HG03575 (cell line): ENCODE measurements around the gene IFNA14.
A peak's percentile ranks its signal among the peaks of the same experiment; 100 is the strongest.

Experiments used
- ATAC-seq: cut with Tn5 transposase; IDR thresholded peaks from one replicate; pipeline ENCODE4 v1.9.1; 2021; ENCODE audit not compliant: unreplicated experiment, insufficient number of reproducible peaks, low FRiP score; ENCODE audit errors: extremely low read depth

The IFNA14 gene

GRCh38 chr9:21239911-21240310, at the start of gene IFNA14:
TSS of gene IFNA14 (minus strand) at chr9:21240005. CDS start at chr9:21239935, 70 bp downstream.
- no peak for ATAC-seq

- ATAC-seq: no peak
These were observed 47.5 kb upstream of the IFNA14 start for GRCh38 chr9:21287280-21287679.

- no peak for ATAC-seq
These were observed 46.9 kb upstream of the IFNA14 start for GRCh38 chr9:21286659-21287058.

GRCh38 chr9:21286099-21286498, 46.3 kb upstream of the IFNA14 start:
- no peak for ATAC-seq

- no peak for ATAC-seq
These were observed 41.5 kb upstream of the IFNA14 start for GRCh38 chr9:21281275-21281674.

GRCh38 chr9:21268347-21268657, 28.5 kb upstream of the IFNA14 start:
- ATAC-seq: no peak

GRCh38 chr9:21267485-21268346, 27.9 kb upstream of the IFNA14 start:
- no peak for ATAC-seq

GRCh38 chr9:21266733-21267484, 27.1 kb upstream of the IFNA14 start:
- ATAC-seq: no peak

- no peak for ATAC-seq
These were observed 25.8 kb upstream of the IFNA14 start for GRCh38 chr9:21265421-21266189.

- ATAC-seq: no peak
These were observed 15.9 kb upstream of the IFNA14 start for GRCh38 chr9:21255538-21256212.

- ATAC-seq: peak; percentile 50
These were observed 13.1 kb upstream of the IFNA14 start for GRCh38 chr9:21252721-21253547.

GRCh38 chr9:21251638-21252037, 11.8 kb upstream of the IFNA14 start:
- no peak for ATAC-seq

GRCh38 chr9:21251190-21251589, 11.4 kb upstream of the IFNA14 start:
- ATAC-seq: no peak

- ATAC-seq: no peak
These were observed 5.0 kb upstream of the IFNA14 start for GRCh38 chr9:21244836-21245235.

GRCh38 chr9:21236360-21236714, 3.5 kb downstream of the IFNA14 start:
- peak; percentile 8 for ATAC-seq

GRCh38 chr9:21235468-21236359, 4.1 kb downstream of the IFNA14 start:
- peak; percentile 85 for ATAC-seq

- no peak for ATAC-seq
These were observed 5.6 kb downstream of the IFNA14 start for GRCh38 chr9:21234153-21234687.
